HCT116 (cell line): Measurements from ENCODE around the gene UGT1A9. TPM values are rescaled to one million over a fixed set of nuclear protein-coding genes. Genes with fewer than 3 reads are reported as not detected.

Source experiments
- ATAC-seq: fragments of 200-7000 bp; cut with Tn5 transposase; 2 replicates; pipeline ENCODE4 v1.9.1; 2020; ENCODE audit warnings: mild to moderate bottlenecking, moderate library complexity
- BruUV-seq: library from RNA; stranded (reverse); fragments of 400-500 nt; replicated peaks from 2 replicates; lab custom pipeline; 2021; lab: Mats Ljungman, UMichigan
- CTCF ChIA-PET: fragments of 300-600 bp; sonication (Branson Sonifier 250); formaldehyde crosslinking; loops from one replicate; lab custom pipeline; 2021; ENCODE audit warnings: antibody characterized with exemption; lab: Charles Lee
- POLR2A ChIA-PET: fragments of 300-600, 350-600 bp; sonication (Branson Sonifier 250); formaldehyde crosslinking; loops from one replicate; lab custom pipeline; 2021; ENCODE audit warnings: antibody characterized with exemption; lab: Charles Lee
- RAD21 ChIA-PET, 2 experiments: fragments of 300-600 bp; sonication (Branson Sonifier 250); formaldehyde crosslinking; loops; one replicate each; lab custom pipeline; 2023; ENCODE audit warnings: low total read pairs in 2 of 2; ENCODE audit not compliant: uncharacterized antibody in 2 of 2, unreplicated experiment in 2 of 2, low non-redundant PET in 1 of 2; lab: Charles Lee
- DNase-seq: peaks from one replicate; pipeline ENCODE4 v3.0.0-alpha.2; 2010; ENCODE audit warnings: low read depth, low spot score
- H2AFZ ChIP-seq: fragments of 200-600 bp; shearing (Covaris generic), sonication (generic); 2 replicates; pipeline ENCODE4 v1.6.1; 2017; ENCODE audit warnings: low read depth, mixed run types, mixed read lengths, antibody characterized with exemption, low read length; ENCODE audit not compliant: poor library complexity, severe bottlenecking
- H3K27ac ChIP-seq: 2 replicates; pipeline ENCODE4 v1.5.1; 2012; ENCODE audit warnings: low read depth, low read length
- H3K27me3 ChIP-seq: fragments of 200-600 bp; sonication (generic); 2 replicates; pipeline ENCODE4 v1.6.1; 2016; ENCODE audit warnings: mixed run types, low read length, mixed read lengths; ENCODE audit not compliant: insufficient read depth
- H3K36me3 ChIP-seq, 2 experiments: fragments of 200-500 bp in 1 of 2; fragments of 200-600 bp in 1 of 2; sonication (Bioruptor generic) in 1 of 2; sonication (generic) in 1 of 2; 2 replicates each; pipeline versions ENCODE4 v1.5.1 to v1.6.1; 2014 to 2016; ENCODE audit warnings: low read length in 2 of 2, inconsistent platforms in 1 of 2, mixed read lengths in 1 of 2, mixed run types in 1 of 2; ENCODE audit not compliant: insufficient read depth in 2 of 2, control insufficient read depth in 1 of 2
- H3K4me1 ChIP-seq, 2 experiments: fragments of 200-600 bp in 1 of 2; sonication (generic) in 1 of 2; 2 replicates each; pipeline versions ENCODE4 v1.5.1 to v1.6.1; 2012 to 2017; ENCODE audit warnings: low read length in 2 of 2, inconsistent platforms in 1 of 2, mild to moderate bottlenecking in 1 of 2, mixed read lengths in 1 of 2, mixed run types in 1 of 2, moderate library complexity in 1 of 2; ENCODE audit not compliant: insufficient read depth in 2 of 2, control insufficient read depth in 1 of 2
- H3K4me2 ChIP-seq: fragments of 200-600 bp; sonication (generic); 2 replicates; pipeline ENCODE4 v1.6.1; 2017; ENCODE audit warnings: mixed run types, low read length, mixed read lengths
- H3K4me3 ChIP-seq, 2 experiments: fragments of 200-600 bp in 1 of 2; sonication (generic) in 1 of 2; replicated peaks in 1 of 2; 2 replicates each; pipeline ENCODE4 v1.5.1; 2011 to 2016; ENCODE audit warnings: low read length in 2 of 2, control low read depth in 1 of 2, low read depth in 1 of 2, mild to moderate bottlenecking in 1 of 2, mixed read lengths in 1 of 2, mixed run types in 1 of 2
- H3K79me2 ChIP-seq: fragments of 200-600 bp; sonication (generic); 2 replicates; pipeline ENCODE4 v1.6.1; 2017; ENCODE audit warnings: mild to moderate bottlenecking, mixed run types, low read length, moderate library complexity, mixed read lengths; ENCODE audit not compliant: insufficient read depth
- H3K9ac ChIP-seq: fragments of 200-600 bp; sonication (generic); 2 replicates; pipeline ENCODE4 v1.6.1; 2016; ENCODE audit warnings: low read length, mixed read lengths
- H3K9me2 ChIP-seq: fragments of 200-600 bp; sonication (generic), shearing (Covaris generic); 2 replicates; pipeline ENCODE4 v1.6.1; 2017; ENCODE audit warnings: mixed run types, mild to moderate bottlenecking, moderate library complexity; ENCODE audit not compliant: insufficient read depth
- H3K9me3 ChIP-seq, 2 experiments: fragments of 200-500 bp in 1 of 2; fragments of 200-600 bp in 1 of 2; sonication (Bioruptor generic) in 1 of 2; sonication (generic) in 1 of 2; 2 replicates each; pipeline ENCODE4 v1.6.1; 2014 to 2017; ENCODE audit warnings: low read length in 2 of 2, mixed read lengths in 2 of 2, inconsistent platforms in 1 of 2, low read depth in 1 of 2, mild to moderate bottlenecking in 1 of 2, mixed run types in 1 of 2, moderate library complexity in 1 of 2; ENCODE audit not compliant: control insufficient read depth in 1 of 2, insufficient read depth in 1 of 2
- H4K20me1 ChIP-seq: fragments of 200-600 bp; sonication (generic), shearing (Covaris generic); 2 replicates; pipeline ENCODE4 v1.6.1; 2017; ENCODE audit warnings: mixed run types, mild to moderate bottlenecking, moderate library complexity; ENCODE audit not compliant: insufficient read depth
- CEBPB ChIP-seq: IDR thresholded peaks from 2 replicates; pipeline ENCODE4 v1.6.1; 2012; ENCODE audit warnings: low read depth
- ELF1 ChIP-seq: IDR thresholded peaks from 2 replicates; pipeline ENCODE4 v1.6.1; 2012; ENCODE audit warnings: low read depth, borderline replicate concordance
- EZH2 ChIP-seq: fragments of 200-600 bp; sonication (generic); IDR thresholded peaks from 2 replicates; pipeline ENCODE4 v1.6.1; 2017; ENCODE audit warnings: antibody characterized with exemption, mixed run types
- EZH2phosphoT487 ChIP-seq: fragments of 200-600 bp; IDR thresholded peaks from 2 replicates; pipeline ENCODE4 v1.6.1; 2018; ENCODE audit warnings: antibody characterized with exemption, borderline replicate concordance
- JUND ChIP-seq: IDR thresholded peaks from 2 replicates; pipeline ENCODE4 v1.6.1; 2012
- POLR2A ChIP-seq: IDR thresholded peaks from 2 replicates; pipeline ENCODE4 v1.7.0; 2011; ENCODE audit warnings: borderline replicate concordance; ENCODE audit not compliant: insufficient read depth, insufficient read length; ENCODE audit errors: extremely low read depth
- POLR2AphosphoS5 ChIP-seq: IDR thresholded peaks from 2 replicates; pipeline ENCODE4 v1.6.1; 2011; ENCODE audit warnings: mild to moderate bottlenecking, low read depth, low read length, moderate library complexity
- RAD21 ChIP-seq: IDR thresholded peaks from 2 replicates; pipeline ENCODE4 v1.6.1; 2012; ENCODE audit warnings: low read depth, mild to moderate bottlenecking
- SIN3A ChIP-seq: IDR thresholded peaks from 2 replicates; pipeline ENCODE4 v1.6.1; 2012; ENCODE audit warnings: low read depth
- TCF7L2 ChIP-seq: IDR thresholded peaks from 2 replicates; pipeline ENCODE4 v1.7.0; 2011; ENCODE audit warnings: borderline replicate concordance, inconsistent platforms; ENCODE audit not compliant: insufficient read depth, insufficient read length; ENCODE audit errors: extremely low read depth
- YY1 ChIP-seq: IDR thresholded peaks from 2 replicates; pipeline ENCODE4 v1.6.1; 2011; ENCODE audit warnings: low read length, low read depth, moderate library complexity, mild to moderate bottlenecking; ENCODE audit not compliant: insufficient replicate concordance; ENCODE audit errors: extremely low read depth
- ZNF274 ChIP-seq: fragments of 200-500 bp; sonication (Bioruptor generic); IDR thresholded peaks from 2 replicates; pipeline ENCODE4 v1.6.1; 2014; ENCODE audit warnings: mild to moderate bottlenecking, low read depth, low read length, inconsistent platforms
- intact Hi-C: fragments of 100-400 bp; cut with micrococcal nuclease; formaldehyde crosslinking; loops from 2 replicates; pipeline ENCODE4 v1.10.0; 2022
- total RNA-seq: library from RNA; stranded (reverse); gene quantifications from one replicate; pipeline ENCODE4 v1.2.1, GENCODE V29; 2021; ENCODE audit not compliant: unreplicated experiment
- TF ChIP-seq, protein P1 (sequence below): IDR thresholded peaks from 2 replicates; pipeline ENCODE4 v1.6.1; 2012; ENCODE audit warnings: low read depth
- TF ChIP-seq, protein P2 (sequence below), 3 experiments: fragments of 200-600 bp in 1 of 3; sonication (generic) in 1 of 3; IDR thresholded peaks in 2 of 3; conservative IDR thresholded peaks in 1 of 3; 2 replicates each; pipeline ENCODE4 v1.5.1; 2012 to 2017; ENCODE audit warnings: low read depth in 2 of 3, low read length in 2 of 3, antibody characterized with exemption in 1 of 3, borderline replicate concordance in 1 of 3, control low read depth in 1 of 3, mild to moderate bottlenecking in 1 of 3, mixed read lengths in 1 of 3, mixed run types in 1 of 3, moderate library complexity in 1 of 3; ENCODE audit not compliant: insufficient read depth in 1 of 3
- TF ChIP-seq, protein P3 (sequence below): IDR thresholded peaks from 2 replicates; pipeline ENCODE4 v1.6.1; 2012
- TF ChIP-seq, protein P4 (sequence below): IDR thresholded peaks from 2 replicates; pipeline ENCODE4 v1.6.1; 2012

Gene UGT1A9
- total RNA-seq, 1 experiment from 2014 or later: not detected

DNA sequence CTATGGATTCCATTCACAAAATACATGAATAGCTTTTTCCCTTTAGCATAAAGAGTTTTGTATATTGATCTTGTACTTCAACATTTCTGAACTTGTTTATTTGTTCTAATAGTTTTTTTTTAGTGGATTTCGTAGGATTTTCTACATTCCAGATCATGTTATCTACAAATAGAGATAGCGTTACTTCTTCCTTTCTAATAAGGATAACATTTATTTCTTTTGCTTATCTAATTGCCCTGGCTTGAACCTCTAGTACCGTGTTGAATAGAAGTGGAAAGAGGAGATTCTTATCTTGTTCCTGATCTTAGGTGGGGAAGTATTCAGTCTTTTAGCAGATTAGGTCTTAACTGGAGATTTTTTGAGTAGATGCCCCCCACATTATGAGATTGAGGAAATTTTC, 30.5 kb downstream of the UGT1A9 start (continued):
- TF ChIP-seq POLR2AphosphoS5 (no peak), ELF1 (no peak), YY1 (no peak), JUND (no peak)

DNA sequence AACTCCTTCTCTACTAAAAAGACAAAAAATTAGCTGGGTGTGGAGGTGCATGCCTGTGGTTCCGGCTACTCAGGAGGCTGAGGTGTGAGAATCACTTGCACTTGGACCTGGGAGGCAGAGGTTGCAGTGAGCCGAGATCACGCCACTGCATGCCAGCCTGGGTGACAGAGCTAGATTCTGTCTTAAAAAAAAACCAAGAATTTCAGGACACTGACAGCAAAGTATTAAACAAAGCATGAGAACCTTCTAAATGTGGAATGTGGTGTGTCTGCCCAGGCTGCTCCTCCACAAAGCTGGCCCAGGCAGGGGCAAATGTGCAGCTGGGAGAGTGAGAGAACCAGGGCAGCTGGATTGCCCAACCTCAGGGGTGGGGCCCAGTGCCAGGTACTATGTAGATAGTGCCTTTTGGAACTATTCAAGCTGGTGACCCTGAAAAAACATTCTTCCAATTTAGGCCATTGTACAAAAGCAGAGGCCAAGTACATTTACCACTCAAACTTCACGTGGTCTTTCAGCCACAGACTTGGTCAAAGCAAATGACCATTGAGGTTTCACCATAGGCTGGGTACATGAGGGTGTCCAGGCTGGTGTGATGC, 34.3 kb downstream of the UGT1A9 start:
- ChIA-PET RAD21 (no interaction called here), POLR2A (no interaction called here), CTCF (no interaction called here)
- no peak for ATAC-seq
- Histone ChIP-seq H4K20me1 (no peaks in the 10 kb centered on the region), H3K27me3 (no peaks in the 10 kb centered on the region), H3K36me3 (no peaks in the 10 kb centered on the region), H3K9me3 (no peaks in the 10 kb centered on the region), H2AFZ (no peak overlapping the region), H3K4me3 (no peak overlapping the region), H3K9ac (no peak overlapping the region), H3K9me2 (no peaks in the 10 kb centered on the region), H3K4me1 (no peaks in the 10 kb centered on the region), H3K4me2 (no peak overlapping the region), H3K27ac (no peak overlapping the region), H3K79me2 (no peaks in the 10 kb centered on the region)
- DNase-seq: no peak
- no TSS peak for BruUV-seq
- intact Hi-C loops: no loop called here
- TF ChIP-seq POLR2A (no peak), TCF7L2 (no peak), CEBPB (no peak), RAD21 (no peak), JUND (no peak), POLR2AphosphoS5 (no peak), EZH2 (no peak), ELF1 (no peak), ZNF274 (no peak), EZH2phosphoT487 (no peak), SIN3A (no peak), YY1 (no peak)
- TF ChIP-seq, protein P1, sequence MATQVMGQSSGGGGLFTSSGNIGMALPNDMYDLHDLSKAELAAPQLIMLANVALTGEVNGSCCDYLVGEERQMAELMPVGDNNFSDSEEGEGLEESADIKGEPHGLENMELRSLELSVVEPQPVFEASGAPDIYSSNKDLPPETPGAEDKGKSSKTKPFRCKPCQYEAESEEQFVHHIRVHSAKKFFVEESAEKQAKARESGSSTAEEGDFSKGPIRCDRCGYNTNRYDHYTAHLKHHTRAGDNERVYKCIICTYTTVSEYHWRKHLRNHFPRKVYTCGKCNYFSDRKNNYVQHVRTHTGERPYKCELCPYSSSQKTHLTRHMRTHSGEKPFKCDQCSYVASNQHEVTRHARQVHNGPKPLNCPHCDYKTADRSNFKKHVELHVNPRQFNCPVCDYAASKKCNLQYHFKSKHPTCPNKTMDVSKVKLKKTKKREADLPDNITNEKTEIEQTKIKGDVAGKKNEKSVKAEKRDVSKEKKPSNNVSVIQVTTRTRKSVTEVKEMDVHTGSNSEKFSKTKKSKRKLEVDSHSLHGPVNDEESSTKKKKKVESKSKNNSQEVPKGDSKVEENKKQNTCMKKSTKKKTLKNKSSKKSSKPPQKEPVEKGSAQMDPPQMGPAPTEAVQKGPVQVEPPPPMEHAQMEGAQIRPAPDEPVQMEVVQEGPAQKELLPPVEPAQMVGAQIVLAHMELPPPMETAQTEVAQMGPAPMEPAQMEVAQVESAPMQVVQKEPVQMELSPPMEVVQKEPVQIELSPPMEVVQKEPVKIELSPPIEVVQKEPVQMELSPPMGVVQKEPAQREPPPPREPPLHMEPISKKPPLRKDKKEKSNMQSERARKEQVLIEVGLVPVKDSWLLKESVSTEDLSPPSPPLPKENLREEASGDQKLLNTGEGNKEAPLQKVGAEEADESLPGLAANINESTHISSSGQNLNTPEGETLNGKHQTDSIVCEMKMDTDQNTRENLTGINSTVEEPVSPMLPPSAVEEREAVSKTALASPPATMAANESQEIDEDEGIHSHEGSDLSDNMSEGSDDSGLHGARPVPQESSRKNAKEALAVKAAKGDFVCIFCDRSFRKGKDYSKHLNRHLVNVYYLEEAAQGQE: no peak
- TF ChIP-seq, protein P2, sequence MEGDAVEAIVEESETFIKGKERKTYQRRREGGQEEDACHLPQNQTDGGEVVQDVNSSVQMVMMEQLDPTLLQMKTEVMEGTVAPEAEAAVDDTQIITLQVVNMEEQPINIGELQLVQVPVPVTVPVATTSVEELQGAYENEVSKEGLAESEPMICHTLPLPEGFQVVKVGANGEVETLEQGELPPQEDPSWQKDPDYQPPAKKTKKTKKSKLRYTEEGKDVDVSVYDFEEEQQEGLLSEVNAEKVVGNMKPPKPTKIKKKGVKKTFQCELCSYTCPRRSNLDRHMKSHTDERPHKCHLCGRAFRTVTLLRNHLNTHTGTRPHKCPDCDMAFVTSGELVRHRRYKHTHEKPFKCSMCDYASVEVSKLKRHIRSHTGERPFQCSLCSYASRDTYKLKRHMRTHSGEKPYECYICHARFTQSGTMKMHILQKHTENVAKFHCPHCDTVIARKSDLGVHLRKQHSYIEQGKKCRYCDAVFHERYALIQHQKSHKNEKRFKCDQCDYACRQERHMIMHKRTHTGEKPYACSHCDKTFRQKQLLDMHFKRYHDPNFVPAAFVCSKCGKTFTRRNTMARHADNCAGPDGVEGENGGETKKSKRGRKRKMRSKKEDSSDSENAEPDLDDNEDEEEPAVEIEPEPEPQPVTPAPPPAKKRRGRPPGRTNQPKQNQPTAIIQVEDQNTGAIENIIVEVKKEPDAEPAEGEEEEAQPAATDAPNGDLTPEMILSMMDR (IDR thresholded peaks at IDR 0.05 in 2 of 3, conservative IDR thresholded peaks at IDR 0.05 in 1 of 3; ENCODE audit: borderline replicate concordance in 1 of 3, insufficient read depth in 1 of 3, low read depth in 2 of 3, low read length in 2 of 3): no peak
- TF ChIP-seq, protein P3, sequence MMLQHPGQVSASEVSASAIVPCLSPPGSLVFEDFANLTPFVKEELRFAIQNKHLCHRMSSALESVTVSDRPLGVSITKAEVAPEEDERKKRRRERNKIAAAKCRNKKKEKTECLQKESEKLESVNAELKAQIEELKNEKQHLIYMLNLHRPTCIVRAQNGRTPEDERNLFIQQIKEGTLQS: no peak
- TF ChIP-seq, protein P4, sequence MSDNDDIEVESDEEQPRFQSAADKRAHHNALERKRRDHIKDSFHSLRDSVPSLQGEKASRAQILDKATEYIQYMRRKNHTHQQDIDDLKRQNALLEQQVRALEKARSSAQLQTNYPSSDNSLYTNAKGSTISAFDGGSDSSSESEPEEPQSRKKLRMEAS: no peak
